Right atrium auricular region (tissue), 2 donors: ENCODE data around the gene PPFIA1. TPM values are rescaled to one million over a fixed set of nuclear protein-coding genes. Genes with fewer than 3 reads are reported as not detected.

Experiments
- DNase-seq: peaks from one replicate; pipeline ENCODE4 v3.0.0-alpha.2; 2019; ENCODE audit warnings: low spot score
- H3K27ac ChIP-seq, 2 donors: fragments of 200-600 bp; sonication (generic); 1 replicate in 1 of 2; 2 replicates in 1 of 2; pipeline ENCODE4 v1.5.1; 2016 to 2019
- H3K27me3 ChIP-seq, 2 donors: fragments of 200-600 bp; sonication (generic); one replicate each; pipeline versions ENCODE4 v1.5.1 to v1.6.0; 2017 to 2019
- H3K36me3 ChIP-seq: fragments of 200-600 bp; sonication (generic); one replicate; pipeline ENCODE4 v1.5.1; 2016
- H3K4me1 ChIP-seq, 2 donors: fragments of 200-600 bp; sonication (generic); one replicate each; pipeline versions ENCODE4 v1.5.1 to v1.6.0; 2017 to 2019
- H3K4me3 ChIP-seq, 2 donors: fragments of 200-600 bp; sonication (generic); 1 replicate in 1 of 2; 2 replicates in 1 of 2; pipeline ENCODE4 v1.5.1; 2017 to 2019; ENCODE audit warnings: mild to moderate bottlenecking in 1 of 2, moderate library complexity in 1 of 2
- H3K9me3 ChIP-seq, 2 donors: fragments of 200-600 bp; sonication (generic); one replicate each; pipeline ENCODE4 v1.5.1; 2019
- CTCF ChIP-seq, 2 donors: fragments of 200-600 bp; sonication (generic); IDR thresholded peaks; one replicate each; pipeline ENCODE4 v1.5.1; 2019; ENCODE audit warnings: antibody characterized with exemption in 2 of 2
- total RNA-seq, 2 donors: library from RNA; depleted of rRNA; stranded (reverse); fragments of >200 nt; gene quantifications; one replicate each; pipeline ENCODE4 v1.1.0, GENCODE V29; 2016

Gene PPFIA1
- total RNA-seq, 2 donors from 2014 or later, result 28.7 to 45.9 TPM

DNA sequence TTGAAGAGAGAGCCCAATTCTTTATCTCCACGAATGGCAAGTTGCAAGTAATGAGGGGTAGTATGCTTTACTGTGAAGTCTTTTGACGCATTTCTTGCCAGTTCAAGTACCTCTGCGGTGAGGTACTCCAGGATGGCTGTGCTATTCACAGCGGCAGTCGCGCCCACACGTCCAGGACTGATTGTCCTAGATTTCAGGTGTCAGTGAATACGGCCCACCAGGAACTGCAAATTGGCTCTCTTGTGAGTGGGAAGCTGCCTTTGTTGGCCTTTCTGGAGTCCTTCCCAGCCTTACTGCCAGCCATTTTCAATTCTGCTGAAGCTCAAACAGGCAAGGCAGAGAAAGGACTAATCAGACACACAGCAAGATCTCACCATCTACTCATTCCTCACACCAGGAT is 8.5 kb downstream of the PPFIA1 start:
- H3K9me3 ChIP-seq, result no peaks in the 10 kb centered on the region
- no peaks in the 10 kb centered on the region for H3K27me3 ChIP-seq
- DNase-seq, result no peak
- no peak overlapping the region for H3K4me3 ChIP-seq
- no peak for TF ChIP-seq CTCF (IDR thresholded peaks at IDR 0.05)
- H3K36me3 ChIP-seq, result peaks cover 25% of the 10 kb centered on the region
- peaks cover 0 to 15% of the 10 kb centered on the region in 2 donors for H3K4me1 ChIP-seq
- no peak overlapping the region for H3K27ac ChIP-seq

DNA sequence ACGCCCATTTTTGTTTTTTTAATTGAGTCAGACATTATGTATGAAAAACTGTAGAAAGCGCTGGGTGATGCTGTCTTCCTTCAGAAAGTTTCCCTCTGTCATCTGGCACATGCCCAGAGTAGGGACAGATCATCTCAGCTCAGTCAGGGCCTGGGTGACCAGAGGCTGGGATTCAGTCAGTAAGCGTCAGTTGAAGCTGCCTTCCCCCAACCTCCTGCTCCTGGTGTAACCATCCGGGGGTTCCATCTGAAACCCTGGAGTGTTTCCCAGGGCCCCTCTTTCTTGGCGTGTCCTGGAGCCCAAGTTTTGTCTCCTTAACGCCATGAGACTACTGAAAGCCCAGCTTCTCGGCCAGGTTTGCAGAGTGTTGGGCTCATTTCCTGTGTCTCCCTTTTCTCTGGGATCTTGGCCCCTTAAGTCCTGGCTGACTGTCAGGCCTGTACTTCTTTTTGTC is 10.7 kb downstream of the PPFIA1 start:
- Histone ChIP-seq H3K27me3 (no peaks in the 10 kb centered on the region), H3K4me1 (peaks cover 0 to 15% of the 10 kb centered on the region in 2 donors), H3K27ac (peak overlapping the region; percentile 35 to 60), H3K4me3 (no peak overlapping the region), H3K9me3 (no peaks in the 10 kb centered on the region), H3K36me3 (peaks cover 32% of the 10 kb centered on the region)
- no peak for TF ChIP-seq CTCF (IDR thresholded peaks at IDR 0.05)
- peak; percentile 72 for DNase-seq

DNA sequence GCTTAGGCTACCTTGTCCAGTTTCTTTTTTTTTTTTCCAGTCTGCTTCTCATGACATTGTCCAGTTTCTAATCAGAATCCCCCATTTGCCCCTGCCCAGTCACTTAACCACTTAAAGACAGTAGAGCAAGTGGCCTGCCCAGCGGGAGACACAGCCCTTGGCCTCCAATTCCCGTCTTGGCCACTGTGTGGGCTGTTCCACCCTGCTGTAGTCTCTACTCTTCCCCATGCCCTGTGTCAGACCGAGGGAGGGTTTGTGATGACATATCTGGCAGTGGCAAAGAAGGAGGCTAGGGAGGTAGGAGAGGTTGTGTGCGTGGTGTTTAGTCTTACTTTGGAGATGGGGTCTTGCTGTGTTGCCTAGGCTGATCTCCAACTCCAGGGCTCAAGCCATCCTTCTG is 11.5 kb downstream of the PPFIA1 start:
- TF ChIP-seq CTCF (IDR thresholded peaks at IDR 0.05), result no peak
- Histone ChIP-seq H3K4me3 (no peak overlapping the region), H3K36me3 (peaks cover 32% of the 10 kb centered on the region), H3K27me3 (no peaks in the 10 kb centered on the region), H3K9me3 (no peaks in the 10 kb centered on the region), H3K27ac (no peak overlapping the region), H3K4me1 (peaks cover 0 to 15% of the 10 kb centered on the region in 2 donors)
- DNase-seq, result no peak

DNA sequence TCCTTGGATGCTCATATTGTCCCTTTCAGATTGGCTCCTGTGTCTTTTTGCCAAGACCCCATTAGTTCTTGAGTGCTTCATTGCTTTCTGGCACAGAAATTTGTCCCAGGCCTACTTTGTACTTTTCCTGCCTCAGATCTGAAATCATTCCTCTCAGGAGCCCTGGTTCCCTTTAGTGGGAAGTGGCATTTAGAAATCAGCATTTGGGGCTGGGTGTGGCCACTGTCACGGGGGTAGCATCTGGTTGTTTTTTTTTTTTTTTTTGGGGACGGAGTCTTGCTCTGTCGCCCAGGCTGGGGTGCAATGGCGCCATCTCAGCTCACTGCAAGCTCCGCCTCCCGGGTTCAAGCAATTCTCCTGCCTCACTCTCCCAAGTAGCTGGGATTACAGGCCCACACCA is 18.2 kb downstream of the PPFIA1 start:
- Histone ChIP-seq H3K36me3 (peaks cover 12% of the 10 kb centered on the region), H3K9me3 (no peaks in the 10 kb centered on the region), H3K4me1 (no peaks in the 10 kb centered on the region), H3K4me3 (no peak overlapping the region), H3K27ac (no peak overlapping the region), H3K27me3 (no peaks in the 10 kb centered on the region)
- TF ChIP-seq CTCF (IDR thresholded peaks at IDR 0.05), result no peak
- DNase-seq, result no peak

DNA sequence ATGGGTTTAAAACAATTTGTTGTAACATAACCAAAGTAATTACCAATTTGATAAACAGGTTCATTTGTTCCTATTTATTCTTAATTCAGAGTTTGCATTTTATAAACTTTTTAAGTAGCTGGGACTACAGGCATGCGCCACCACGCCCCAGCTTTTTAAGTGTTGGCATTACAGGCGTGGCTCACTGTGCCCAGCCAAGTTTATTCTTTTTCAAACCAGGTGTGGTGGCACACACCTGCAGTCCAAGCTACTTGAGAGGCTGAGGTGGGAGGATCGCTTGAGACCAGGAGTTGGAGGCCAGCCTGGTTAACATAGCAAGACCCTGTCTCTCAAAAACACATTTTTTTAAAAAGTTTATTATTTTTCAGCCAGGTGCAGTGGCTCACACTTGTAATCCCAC is 19.1 kb downstream of the PPFIA1 start:
- no peaks in the 10 kb centered on the region for H3K27me3 ChIP-seq

More for the DNA sequence above, 19.1 kb downstream of the PPFIA1 start:
- H3K36me3 ChIP-seq, result peaks cover 10% of the 10 kb centered on the region
- H3K27ac ChIP-seq, result no peak overlapping the region
- no peaks in the 10 kb centered on the region for H3K4me1 ChIP-seq
- H3K4me3 ChIP-seq, result no peak overlapping the region
- no peaks in the 10 kb centered on the region for H3K9me3 ChIP-seq
- no peak for DNase-seq
- TF ChIP-seq CTCF (IDR thresholded peaks at IDR 0.05), result no peak
